Fibroblast of the aortic adventitia (primary cell): ENCODE data around the gene GET3. TPM values are rescaled to one million over a fixed set of nuclear protein-coding genes. Genes with fewer than 3 reads are reported as not detected.

Experiments
- DNase-seq: peaks from one replicate; pipeline ENCODE4 v3.0.0-alpha.2; 2010; ENCODE audit warnings: low read depth
- H3K4me3 ChIP-seq: 2 replicates; pipeline ENCODE4 v1.5.1; 2011; ENCODE audit warnings: low read depth, mild to moderate bottlenecking, control low read depth, low read length, moderate library complexity
- CTCF ChIP-seq: IDR thresholded peaks from 2 replicates; pipeline ENCODE4 v1.5.1; 2011; ENCODE audit warnings: mild to moderate bottlenecking, low read length, control low read depth, inconsistent platforms; ENCODE audit not compliant: insufficient read depth
- total RNA-seq: library from RNA; depleted of rRNA; stranded (reverse); fragments of >200 nt; gene quantifications from 2 replicates; pipeline ENCODE4 v1.2.3, GENCODE V29; 2012; ENCODE audit warnings: low replicate concordance

The GET3 gene
- total RNA-seq, 1 donor: 84.5 TPM

GRCh38 chr19:12764698-12765097 lies 27.4 kb downstream of the GET3 start:
- no peak overlapping the region for H3K4me3 ChIP-seq
- no peak for DNase-seq
- TF ChIP-seq CTCF: no peak

GRCh38 chr19:12766051-12766521 lies 28.8 kb downstream of the GET3 start:
- H3K4me3 ChIP-seq: peak overlapping the region; percentile 66
- peak; percentile 83 for TF ChIP-seq CTCF

GRCh38 chr19:12767150-12767549 lies 29.9 kb downstream of the GET3 start:
- H3K4me3 ChIP-seq: no peak overlapping the region
- no peak for DNase-seq
- TF ChIP-seq CTCF: no peak

More at GRCh38 chr19:12766051-12766521, 28.8 kb downstream of the GET3 start:
- peak; percentile 77 for DNase-seq

GRCh38 chr19:12767666-12768065 lies 30.4 kb downstream of the GET3 start:
- no peak for DNase-seq
- no peak overlapping the region for H3K4me3 ChIP-seq
- TF ChIP-seq CTCF: no peak

GRCh38 chr19:12769689-12770088 lies 32.4 kb downstream of the GET3 start:
- no peak overlapping the region for H3K4me3 ChIP-seq
- no peak for TF ChIP-seq CTCF
- no peak for DNase-seq

GRCh38 chr19:12770922-12771321 lies 33.6 kb downstream of the GET3 start:
- TF ChIP-seq CTCF: no peak
- DNase-seq: no peak
- no peak overlapping the region for H3K4me3 ChIP-seq

- no peak for TF ChIP-seq CTCF
- peak; percentile 18 for DNase-seq
- no peak overlapping the region for H3K4me3 ChIP-seq
These were observed 35.0 kb downstream of the GET3 start for GRCh38 chr19:12772323-12772722.
